ENCODE measurements around the gene COQ3. TPM values are rescaled to one million over a fixed set of nuclear protein-coding genes. Genes with fewer than 3 reads are reported as not detected.

Gene COQ3
- polyA plus RNA-seq, 2 of the 4 experiments (the other 2 are of a cell fraction), result 13.1 to 17.2 TPM

DNA sequence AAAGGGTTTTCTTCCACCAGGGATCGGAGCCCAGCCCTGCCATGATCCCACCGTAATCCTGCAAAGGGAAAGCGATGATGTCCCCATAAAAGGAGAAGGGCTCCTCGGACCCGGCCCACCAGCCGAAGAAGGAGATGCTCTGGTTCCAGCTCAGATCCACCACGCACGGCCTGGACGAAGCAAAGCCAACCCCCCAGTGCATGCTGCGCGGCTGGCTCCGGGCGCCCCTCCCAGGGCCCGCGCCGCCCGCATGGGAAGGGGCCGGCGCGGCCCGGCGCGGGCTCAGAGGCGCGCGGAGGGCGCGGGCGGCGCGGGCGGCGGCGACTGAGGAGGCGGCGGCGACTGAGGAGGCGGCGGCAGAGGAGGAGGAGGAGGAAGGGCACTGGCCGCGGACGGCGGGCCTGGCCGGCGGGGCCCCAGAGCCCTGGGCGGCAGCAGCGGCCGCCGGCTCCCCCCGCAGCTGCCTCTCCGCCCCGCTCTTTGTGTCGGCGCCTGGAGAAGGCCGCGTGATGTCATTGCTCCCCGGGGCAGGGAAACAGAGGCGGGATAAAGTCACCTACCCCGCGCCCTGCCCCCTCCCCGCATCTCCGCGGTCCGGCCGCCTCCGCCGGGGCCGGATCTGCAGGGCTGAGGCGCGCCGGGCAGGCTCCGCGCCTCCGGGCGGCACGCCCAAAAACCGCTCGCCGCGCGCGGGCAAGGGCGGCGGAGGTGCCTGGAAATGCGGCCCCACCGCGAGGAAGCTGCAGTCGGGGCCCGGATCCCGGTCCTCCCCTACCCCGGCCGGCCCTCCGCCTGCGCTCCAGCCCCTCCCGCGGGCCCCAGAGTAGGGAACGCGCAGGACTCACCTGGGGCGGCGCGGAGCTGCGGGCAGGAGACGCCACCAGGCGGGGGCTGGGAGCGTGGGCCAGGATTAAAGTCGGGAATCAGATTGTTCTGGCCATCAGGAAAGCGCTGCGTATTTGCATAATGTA lies 44.5 kb downstream of the COQ3 start, which contains the start of gene FAXC:
Gene FAXC, minus strand, starts transcription at position 504 of the 971 bp plus-strand sequence. Its CDS starts 302 bp downstream, at position 202.
- Histone ChIP-seq H3K9me3 (no peaks in the 10 kb centered on the region), H3K27ac (peak within 1 kb of the TSS; percentile 70 to 94), H3K4me2 (peak within 1 kb of the TSS; percentile 90), H3K4me3 (peak within 1 kb of the TSS; percentile 68), H3K4me1 (peaks cover 10% of the 10 kb centered on the region)
- POLR2A ChIA-PET, result interaction anchor here (1.9 kb wide), 1 partner anchor 44 kb away, joined by 8 read pairs; the partner anchor contains the start of gene COQ3
- CTCF ChIA-PET, result no interaction called here
- ATAC-seq, result peak; percentile 85 to 92
- TF ChIP-seq RAD21 (conservative IDR thresholded peaks at IDR 0.05 in 1 of 2, IDR thresholded peaks at IDR 0.05 in 1 of 2) (peak in 1 of 2 experiments; percentile 27; a peak in 1 of 5 replicates), CHD4 (IDR thresholded peaks at IDR 0.05; ENCODE audit: borderline replicate concordance) (no peak), EP300 (IDR thresholded peaks at IDR 0.05) (no peak), PHF8 (IDR thresholded peaks at IDR 0.05; ENCODE audit: borderline replicate concordance, low read depth) (peak; percentile 46; the same call in 1 of the 2 replicates), CEBPB (IDR thresholded peaks at IDR 0.05) (no peak), BHLHE40 (IDR thresholded peaks at IDR 0.05; ENCODE audit: low read depth, low read length) (no peak), MAX (IDR thresholded peaks at IDR 0.05) (peak; percentile 17; the same call in 1 of the 2 replicates), MAZ (IDR thresholded peaks at IDR 0.05; ENCODE audit: borderline replicate concordance, low read depth, low read length) (no peak)
- TF ChIP-seq, protein P1, sequence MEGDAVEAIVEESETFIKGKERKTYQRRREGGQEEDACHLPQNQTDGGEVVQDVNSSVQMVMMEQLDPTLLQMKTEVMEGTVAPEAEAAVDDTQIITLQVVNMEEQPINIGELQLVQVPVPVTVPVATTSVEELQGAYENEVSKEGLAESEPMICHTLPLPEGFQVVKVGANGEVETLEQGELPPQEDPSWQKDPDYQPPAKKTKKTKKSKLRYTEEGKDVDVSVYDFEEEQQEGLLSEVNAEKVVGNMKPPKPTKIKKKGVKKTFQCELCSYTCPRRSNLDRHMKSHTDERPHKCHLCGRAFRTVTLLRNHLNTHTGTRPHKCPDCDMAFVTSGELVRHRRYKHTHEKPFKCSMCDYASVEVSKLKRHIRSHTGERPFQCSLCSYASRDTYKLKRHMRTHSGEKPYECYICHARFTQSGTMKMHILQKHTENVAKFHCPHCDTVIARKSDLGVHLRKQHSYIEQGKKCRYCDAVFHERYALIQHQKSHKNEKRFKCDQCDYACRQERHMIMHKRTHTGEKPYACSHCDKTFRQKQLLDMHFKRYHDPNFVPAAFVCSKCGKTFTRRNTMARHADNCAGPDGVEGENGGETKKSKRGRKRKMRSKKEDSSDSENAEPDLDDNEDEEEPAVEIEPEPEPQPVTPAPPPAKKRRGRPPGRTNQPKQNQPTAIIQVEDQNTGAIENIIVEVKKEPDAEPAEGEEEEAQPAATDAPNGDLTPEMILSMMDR (IDR thresholded peaks at IDR 0.05), result peak; percentile 31
- 23% methylated on average over 4 of the region's 108 CpGs for WGBS (ENCODE audit: missing lambda C conversion rate)
- DNase-seq (ENCODE audit: low read depth in 1 of 2, low spot score in 1 of 2), result peak; percentile 34 to 44
- no peak for FAIRE-seq

- peaks cover 13% of the 10 kb centered on the region for H3K4me1 ChIP-seq
- peak overlapping the region; percentile 90 for H3K4me2 ChIP-seq
- ATAC-seq, result no peak
- peak overlapping the region; percentile 68 for H3K4me3 ChIP-seq
- peak overlapping the region; percentile 70 to 94 for H3K27ac ChIP-seq
- H3K9me3 ChIP-seq, result no peaks in the 10 kb centered on the region
- WGBS (ENCODE audit: missing lambda C conversion rate), result 79% methylated on average over 22 of the region's 25 CpGs
- CTCF ChIA-PET, result interaction anchor here (0.9 to 2.8 kb wide), 2 partner anchors 14 to 42 kb away, joined by 3 to 14 read pairs; no protein-coding TSS in a partner anchor
- POLR2A ChIA-PET, result interaction anchor here (1.3 to 1.9 kb wide), 2 partner anchors 45 kb away, joined by 5 to 8 read pairs; partner anchors contain the start of gene COQ3
- TF ChIP-seq HOXB5 (CRISPR knock-in tag; IDR thresholded peaks at IDR 0.05), result no peak
- no peak for TF ChIP-seq KDM5A (IDR thresholded peaks at IDR 0.05)
- TF ChIP-seq, protein P2, sequence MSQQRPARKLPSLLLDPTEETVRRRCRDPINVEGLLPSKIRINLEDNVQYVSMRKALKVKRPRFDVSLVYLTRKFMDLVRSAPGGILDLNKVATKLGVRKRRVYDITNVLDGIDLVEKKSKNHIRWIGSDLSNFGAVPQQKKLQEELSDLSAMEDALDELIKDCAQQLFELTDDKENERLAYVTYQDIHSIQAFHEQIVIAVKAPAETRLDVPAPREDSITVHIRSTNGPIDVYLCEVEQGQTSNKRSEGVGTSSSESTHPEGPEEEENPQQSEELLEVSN (IDR thresholded peaks at IDR 0.05; ENCODE audit: borderline replicate concordance, low read depth), result no peak
- no peak for TF ChIP-seq ZSCAN20 (CRISPR knock-in tag; IDR thresholded peaks at IDR 0.05)
- FAIRE-seq, result no peak
- no peak for DNase-seq (ENCODE audit: low read depth in 1 of 2, low spot score in 1 of 2)
Measured at GRCh38 chr6:99348288-99349170, 45.5 kb downstream of the COQ3 start.

DNA sequence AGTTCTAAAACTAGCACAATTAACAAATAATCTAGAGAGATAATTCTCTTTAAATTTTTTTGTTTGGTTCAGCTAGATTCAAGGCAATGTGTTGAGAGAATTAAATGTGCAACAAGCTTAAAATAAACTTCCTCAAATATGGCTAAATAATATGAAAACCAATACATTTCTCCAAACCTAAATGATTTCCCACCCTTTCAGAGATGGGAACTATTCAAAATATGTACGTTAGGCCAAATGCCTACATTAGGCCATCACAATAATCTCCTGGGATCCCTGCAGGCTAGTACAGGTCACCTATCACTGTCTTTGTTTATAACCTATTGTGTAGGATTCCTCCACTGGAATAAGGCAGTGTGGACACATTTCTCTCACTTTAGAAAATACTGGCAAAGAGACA lies 46.2 kb downstream of the COQ3 start:
- H3K27ac ChIP-seq, result no peak overlapping the region
- no peak for DNase-seq (ENCODE audit: low read depth in 1 of 2, low spot score in 1 of 2)
- 83% methylated on average over 1 of the region's 1 CpG for WGBS (ENCODE audit: missing lambda C conversion rate)
- H3K4me2 ChIP-seq, result no peak overlapping the region
- ChIA-PET CTCF (interaction anchor here (0.9 to 2.8 kb wide), 3 partner anchors 13 to 41 kb away, joined by 3 to 14 read pairs (median 4); no protein-coding TSS in a partner anchor), POLR2A (interaction anchor here (1.3 kb wide), 1 partner anchor 46 kb away, joined by 5 read pairs; no protein-coding TSS in a partner anchor)
- H3K9me3 ChIP-seq, result no peaks in the 10 kb centered on the region
- no peak overlapping the region for H3K4me3 ChIP-seq
- FAIRE-seq, result no peak
- peaks cover 13% of the 10 kb centered on the region for H3K4me1 ChIP-seq
- no peak for ATAC-seq
- no peak for TF ChIP-seq POLR2AphosphoS2 (conservative IDR thresholded peaks at IDR 0.05; ENCODE audit: low read length)
- no peak for TF ChIP-seq HOXB5 (CRISPR knock-in tag; IDR thresholded peaks at IDR 0.05)
- TF ChIP-seq PHF8 (IDR thresholded peaks at IDR 0.05; ENCODE audit: borderline replicate concordance, low read depth), result no peak
- no peak for TF ChIP-seq MAX (IDR thresholded peaks at IDR 0.05)
- TF ChIP-seq, protein P3, sequence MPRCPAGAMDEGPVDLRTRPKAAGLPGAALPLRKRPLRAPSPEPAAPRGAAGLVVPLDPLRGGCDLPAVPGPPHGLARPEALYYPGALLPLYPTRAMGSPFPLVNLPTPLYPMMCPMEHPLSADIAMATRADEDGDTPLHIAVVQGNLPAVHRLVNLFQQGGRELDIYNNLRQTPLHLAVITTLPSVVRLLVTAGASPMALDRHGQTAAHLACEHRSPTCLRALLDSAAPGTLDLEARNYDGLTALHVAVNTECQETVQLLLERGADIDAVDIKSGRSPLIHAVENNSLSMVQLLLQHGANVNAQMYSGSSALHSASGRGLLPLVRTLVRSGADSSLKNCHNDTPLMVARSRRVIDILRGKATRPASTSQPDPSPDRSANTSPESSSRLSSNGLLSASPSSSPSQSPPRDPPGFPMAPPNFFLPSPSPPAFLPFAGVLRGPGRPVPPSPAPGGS (IDR thresholded peaks at IDR 0.05), result no peak
- no peak for TF ChIP-seq NPAS2 (CRISPR knock-in tag; IDR thresholded peaks at IDR 0.05; ENCODE audit: borderline replicate concordance)
- no peak for TF ChIP-seq FOXS1 (CRISPR knock-in tag; IDR thresholded peaks at IDR 0.05)
- no peak for TF ChIP-seq CEBPB (IDR thresholded peaks at IDR 0.05)
- TF ChIP-seq, protein P2 (IDR thresholded peaks at IDR 0.05; ENCODE audit: borderline replicate concordance, low read depth), result no peak
- no peak for TF ChIP-seq RAD21 (conservative IDR thresholded peaks at IDR 0.05 in 1 of 2, IDR thresholded peaks at IDR 0.05 in 1 of 2)
- no peak for TF ChIP-seq ELK1 (IDR thresholded peaks at IDR 0.05; ENCODE audit: low read depth, low read length)
- TF ChIP-seq ZFP36 (IDR thresholded peaks at IDR 0.05; ENCODE audit: borderline replicate concordance, partially characterized antibody), result no peak
- TF ChIP-seq MYC (IDR thresholded peaks at IDR 0.05; ENCODE audit: borderline replicate concordance, low read length), result no peak
